Activated CD8-positive, alpha-beta memory T cell treated with anti-CD3 and anti-CD28 coated beads, Interleukin-2, amount 50 U/mL, for 24 hours (primary cell): ENCODE measurements around the gene ZNF521.

Source experiments
- DNase-seq: peaks from one replicate; pipeline ENCODE4 v3.0.0-alpha.2; 2020; ENCODE audit errors: extremely low read depth

The ZNF521 gene

GRCh38 chr18:25351777-25352628 is at the start of gene ZNF521:
Gene ZNF521, minus strand, starts transcription at chr18:25352166. Its CDS starts 1,220 bp downstream, at chr18:25350946.
- DNase-seq = peak; percentile 7

- DNase-seq = no peak
Measured at GRCh38 chr18:25399554-25399953, 47.6 kb upstream of the ZNF521 start.

DNA sequence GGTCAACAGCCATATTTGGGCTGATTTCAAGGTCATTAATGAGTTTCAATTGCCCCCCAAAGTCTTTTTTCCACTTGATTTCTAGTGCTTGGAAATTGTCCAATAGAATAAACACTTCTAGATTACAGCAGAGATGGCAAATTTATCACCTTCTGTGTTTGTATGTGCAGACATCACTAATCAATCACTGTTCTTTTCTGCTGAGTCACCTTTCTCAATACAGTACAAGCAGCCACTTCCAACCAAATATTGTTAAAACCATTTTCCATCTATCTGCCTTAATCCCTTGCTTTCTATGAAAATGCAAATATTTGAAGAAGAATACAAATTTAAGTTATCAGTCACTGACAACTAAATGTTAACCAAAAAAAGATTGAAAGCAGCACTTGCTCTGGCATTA is 40.2 kb upstream of the ZNF521 start:
- DNase-seq = no peak

- DNase-seq = no peak
Measured at GRCh38 chr18:25373432-25374179, 21.6 kb upstream of the ZNF521 start.

DNA sequence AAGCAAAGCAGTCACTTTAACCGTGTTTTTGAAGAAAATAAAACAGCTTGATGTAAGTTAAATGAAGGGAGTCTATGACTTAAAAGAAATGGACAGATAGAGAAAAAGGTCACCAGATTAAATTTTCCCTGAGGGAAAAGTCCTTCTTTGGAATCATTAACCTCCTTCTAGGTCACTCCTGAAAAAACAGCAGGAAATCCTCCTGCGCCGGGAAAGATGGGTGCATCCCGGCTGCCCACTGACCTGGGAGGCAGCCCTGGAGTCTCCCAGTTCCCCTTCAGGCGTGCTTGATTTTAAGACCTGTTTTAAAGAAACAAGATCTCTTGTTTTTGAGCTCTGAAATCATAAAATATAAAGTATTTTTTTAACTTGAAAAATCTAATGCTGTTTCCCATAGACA is 18.4 kb upstream of the ZNF521 start:
- no peak for DNase-seq

DNA sequence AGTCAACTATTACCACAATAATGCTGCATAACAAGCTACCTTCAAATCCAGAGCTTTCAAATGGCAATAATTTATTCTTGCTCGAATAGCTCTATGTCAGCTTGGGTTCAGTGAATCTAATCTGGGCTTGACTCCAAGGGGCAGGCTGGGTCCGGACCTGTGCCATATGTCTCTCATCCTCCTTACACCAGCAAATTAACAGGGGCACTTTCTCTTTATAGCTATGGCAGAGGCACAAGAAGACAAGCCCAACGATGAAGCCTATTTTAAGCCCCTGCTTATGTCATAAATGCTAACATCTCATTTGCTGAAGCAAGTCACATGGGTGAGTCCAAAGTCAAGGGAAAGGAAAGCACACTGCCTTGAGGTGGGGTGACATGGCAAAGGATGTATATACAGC is 13.3 kb upstream of the ZNF521 start:
- DNase-seq = no peak

DNA sequence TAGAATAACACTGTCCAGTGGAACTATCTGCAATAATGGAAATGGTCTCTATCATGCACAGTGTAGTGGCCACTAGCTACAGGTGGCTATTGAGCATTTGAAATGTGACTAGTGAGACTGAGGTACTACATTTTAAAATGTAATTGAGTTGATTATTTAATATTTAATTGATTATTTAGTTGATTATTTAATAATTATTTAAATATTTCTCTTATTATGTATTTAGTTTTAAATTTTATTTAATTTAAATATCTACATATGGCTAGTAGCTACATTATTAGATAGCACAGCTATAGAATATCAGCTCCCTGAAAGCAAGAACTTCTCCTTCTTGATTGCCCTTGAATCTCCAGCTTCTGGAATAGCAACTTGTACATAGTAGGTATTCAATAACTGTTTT is 12.8 kb upstream of the ZNF521 start:
- no peak for DNase-seq

DNA sequence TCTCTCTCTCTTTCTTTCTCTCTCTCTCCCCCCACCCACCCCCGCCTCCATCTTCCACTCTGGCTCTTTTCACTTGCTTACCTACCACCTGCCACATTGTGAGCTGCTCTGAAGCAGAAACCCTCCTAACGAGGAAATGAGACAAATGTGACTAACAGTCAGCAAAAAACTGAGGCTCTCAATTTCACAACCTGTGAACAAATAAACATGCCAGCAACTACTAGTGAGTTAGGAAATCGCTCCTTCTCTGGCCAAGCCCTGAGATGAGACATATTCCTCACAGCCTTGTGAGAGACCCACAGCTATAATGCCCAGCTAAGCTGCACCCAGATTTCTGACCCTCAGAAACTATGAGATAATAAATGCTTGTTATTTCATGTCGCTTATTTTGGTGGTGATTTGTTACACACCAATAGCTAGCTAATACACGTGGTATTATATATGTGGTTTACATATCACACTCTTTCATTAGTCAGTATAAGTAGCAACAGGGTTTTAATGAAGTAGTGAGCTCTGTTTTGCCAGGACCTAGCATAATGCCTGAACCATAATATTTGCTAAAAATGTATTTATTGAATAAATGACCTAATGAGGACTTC is 8.4 kb upstream of the ZNF521 start:
- DNase-seq = no peak

DNA sequence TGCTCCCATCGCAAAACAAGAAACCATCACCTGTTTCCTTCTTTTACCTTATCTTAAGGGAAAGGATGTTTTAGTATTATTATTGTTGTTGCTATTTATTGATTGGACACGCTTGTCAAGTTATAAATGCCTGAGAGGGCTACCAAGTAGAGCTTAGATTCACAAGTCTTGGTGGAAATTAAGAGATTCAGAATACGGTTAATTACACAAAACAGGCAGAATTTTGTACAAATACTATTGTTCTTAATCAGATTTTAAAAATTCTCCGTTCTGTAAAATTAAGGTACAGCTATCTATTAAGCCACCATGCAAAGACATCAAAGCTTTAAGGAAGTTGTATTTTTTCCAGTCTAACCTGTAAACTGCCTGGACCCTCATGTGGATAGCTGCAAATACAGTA is 1.1 kb upstream of the ZNF521 start:
- DNase-seq = no peak

DNA sequence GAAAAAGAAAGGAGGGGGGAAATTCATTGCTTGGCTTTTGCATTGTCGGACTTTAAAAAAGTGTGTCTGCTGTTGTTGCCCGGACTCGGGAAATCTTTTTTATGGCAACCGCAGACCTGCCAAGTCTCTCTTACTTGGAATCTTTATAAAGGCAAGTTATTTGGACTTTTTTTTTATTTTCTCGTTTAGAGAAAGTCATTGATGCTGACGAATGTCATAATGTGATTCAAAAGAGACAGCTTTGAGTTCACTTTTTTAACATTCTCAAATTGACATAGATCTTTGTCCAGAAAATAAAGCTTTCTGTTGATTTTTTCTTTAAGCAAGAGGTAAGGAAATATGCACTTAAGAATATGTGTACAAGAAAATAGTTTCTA is 651 bp upstream of the ZNF521 start:
- no peak for DNase-seq

GRCh38 chr18:25351280-25351775 is 638 bp downstream of the ZNF521 start:
- DNase-seq = no peak

DNA sequence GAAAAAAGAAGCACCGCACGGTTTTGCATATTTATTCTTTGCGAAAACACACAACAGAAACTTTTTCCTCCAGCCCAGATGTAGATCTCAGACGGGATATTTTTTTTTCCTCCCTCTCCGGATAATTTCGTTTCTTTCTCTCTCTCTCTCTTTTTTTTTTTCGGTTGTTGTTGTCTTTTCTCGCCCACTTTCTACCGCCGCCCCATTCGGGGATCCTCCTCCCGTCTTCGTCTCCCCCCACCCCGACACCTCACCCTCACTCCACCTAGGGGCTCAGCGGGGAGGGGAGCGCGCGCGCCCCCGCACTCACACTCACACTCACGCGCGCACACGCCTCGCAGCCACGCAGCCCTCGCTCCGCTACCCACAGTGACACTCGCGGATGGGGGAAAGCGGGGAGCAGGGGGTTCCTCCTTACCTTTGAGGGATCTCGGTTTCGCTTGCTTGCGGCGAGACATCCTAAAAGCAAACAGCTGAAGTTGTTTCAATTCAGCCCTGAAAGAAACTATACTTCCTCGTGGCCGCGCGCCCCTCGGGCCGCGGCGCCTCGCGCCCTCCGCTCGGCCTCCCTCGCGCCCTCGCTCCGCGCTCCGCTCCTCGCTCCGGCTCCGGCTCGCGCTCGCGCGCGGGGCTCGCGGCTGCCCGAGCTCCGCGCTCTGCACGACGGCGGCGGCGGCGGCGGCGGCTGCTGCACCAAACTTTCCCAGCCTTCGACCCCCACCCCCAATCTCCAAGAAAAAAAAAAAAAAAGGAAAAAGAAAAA is 1.3 kb downstream of the ZNF521 start:
- DNase-seq = no peak

GRCh38 chr18:25349926-25350487 is 2.0 kb downstream of the ZNF521 start:
- DNase-seq = no peak

- DNase-seq = no peak
Measured at GRCh38 chr18:25349131-25349925, 2.6 kb downstream of the ZNF521 start.

- no peak for DNase-seq
Measured at GRCh38 chr18:25348386-25349130, 3.4 kb downstream of the ZNF521 start.

GRCh38 chr18:25346561-25346960 is 5.4 kb downstream of the ZNF521 start:
- DNase-seq = no peak

GRCh38 chr18:25345081-25345866 is 6.7 kb downstream of the ZNF521 start:
- DNase-seq = no peak

DNA sequence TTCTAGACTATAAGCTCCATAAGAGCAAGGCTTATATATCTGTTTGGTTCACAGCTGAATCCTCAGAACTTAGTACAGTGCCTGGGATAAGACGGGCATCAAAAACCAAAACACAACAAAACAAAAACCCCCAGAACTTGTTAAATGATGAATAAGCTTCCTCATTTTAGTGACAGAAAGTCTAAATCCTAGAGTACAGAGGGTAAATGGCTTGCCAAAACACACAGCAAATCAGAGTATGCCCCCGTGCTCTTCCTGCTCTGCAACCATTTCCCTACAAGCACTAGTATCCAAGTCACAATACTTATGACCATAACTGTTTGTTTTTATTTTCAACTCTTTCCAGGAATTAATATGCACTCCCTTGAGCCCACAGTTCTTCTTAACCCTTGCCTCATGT is 10.1 kb downstream of the ZNF521 start:
- DNase-seq = no peak

GRCh38 chr18:25340762-25341161 is 11.2 kb downstream of the ZNF521 start:
- DNase-seq = no peak
